ENCODE measurements around the gene ESR2. TPM values are rescaled to one million over a fixed set of nuclear protein-coding genes. Genes with fewer than 3 reads are reported as not detected.

Gene ESR2
- total and polyA plus RNA-seq, 2 of the 8 experiments (the other 6 are each of a cell fraction or from before 2014, with no cell fraction given), result 0.19 to 0.23 TPM

DNA sequence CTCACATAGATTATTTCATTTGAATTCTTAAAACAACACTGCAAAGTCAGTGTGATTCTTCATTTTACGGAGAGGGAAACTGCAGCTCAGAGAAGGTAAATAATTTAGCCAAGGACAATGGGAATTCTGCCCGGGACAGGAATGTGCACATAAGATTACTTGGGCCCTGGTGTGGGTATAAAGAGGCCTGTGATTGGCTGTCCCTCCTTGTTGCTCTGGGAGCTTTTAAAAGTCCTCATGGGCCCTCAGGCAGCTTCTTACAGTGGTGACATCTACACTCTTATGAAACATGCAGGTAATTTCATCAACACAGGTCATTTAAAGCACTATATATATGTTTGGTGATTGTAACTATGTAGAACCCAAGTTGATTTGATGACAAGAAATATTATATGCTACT, 100.3 kb downstream of the ESR2 start:
- DNase-seq (ENCODE audit: low read depth in 1 of 2, low spot score in 2 of 2), result no peak
- no peak overlapping the region for H3K4me2 ChIP-seq (ENCODE audit: insufficient read depth in 1 of 2, low read depth in 2 of 2, low read length in 2 of 2)

More for the DNA sequence above, 100.3 kb downstream of the ESR2 start:
- no peak overlapping the region for H3K9ac ChIP-seq (replicated peaks in 1 of 4; ENCODE audit: extremely low read depth in 1 of 4, low read depth in 3 of 4, low read length in 3 of 4)
- no peak overlapping the region for H3K4me3 ChIP-seq (ENCODE audit: extremely low read depth in 1 of 4, insufficient read depth in 2 of 4, low read depth in 3 of 4, low read length in 4 of 4)
- no peak overlapping the region for H2BK15ac ChIP-seq (ENCODE audit: low read length)
- no peaks in the 10 kb centered on the region for H3K9me3 ChIP-seq (ENCODE audit: insufficient read depth in 2 of 2, low read depth in 1 of 2, low read length in 1 of 2)
- TF ChIP-seq SIX5 (IDR thresholded peaks at IDR 0.05; ENCODE audit: low read depth, low read length) (no peak), CHD1 (IDR thresholded peaks at IDR 0.05; ENCODE audit: low read depth, low read length) (no peak), TCF12 (IDR thresholded peaks at IDR 0.05; ENCODE audit: low read depth, low read length) (no peak), BCL11A (IDR thresholded peaks at IDR 0.05; ENCODE audit: low read depth in 2 of 2, low read length in 2 of 2) (no peak)
- peaks cover 0 to 2% of the 10 kb centered on the region in 2 experiments; a peak in 1 of 4 replicates for H3K79me2 ChIP-seq (ENCODE audit: control insufficient read depth in 1 of 2, insufficient read depth in 2 of 2, low read length in 2 of 2)
- H3K27me3 ChIP-seq (replicated peaks in 1 of 4; ENCODE audit: control insufficient read depth in 3 of 4, extremely low read depth in 1 of 4, insufficient read depth in 3 of 4, low read length in 3 of 4), result no peaks in the 10 kb centered on the region
- H2AFZ ChIP-seq (ENCODE audit: low read length), result no peak overlapping the region
- no peak for FAIRE-seq
- H2BK120ac ChIP-seq (replicated peaks; ENCODE audit: low read depth, low read length), result no peak overlapping the region
- ChIA-PET POLR2A (ENCODE audit: partially characterized antibody) (interaction anchor here (1.4 kb wide), 1 partner anchor 44 kb away, joined by 3 read pairs; no protein-coding TSS in a partner anchor), CTCF (ENCODE audit: partially characterized antibody) (interaction anchor here (0.5 to 0.8 kb wide), 3 partner anchors 13 to 117 kb away, joined by 3 to 5 read pairs (median 3); no protein-coding TSS in a partner anchor)
- no peak overlapping the region for H3K14ac ChIP-seq (ENCODE audit: insufficient read length)
- H2BK5ac ChIP-seq (ENCODE audit: low read depth, low read length), result no peak overlapping the region
- H4K91ac ChIP-seq (replicated peaks; ENCODE audit: insufficient read length, low read length), result no peak overlapping the region
- H3K36me3 ChIP-seq (ENCODE audit: control insufficient read depth in 2 of 4, insufficient read depth in 4 of 4, low read length in 3 of 4), result peaks cover 0 to 21% (median 1%) of the 10 kb centered on the region in 4 experiments; a peak in 6 of 8 replicates
- H2BK12ac ChIP-seq (ENCODE audit: low read depth, low read length), result no peak overlapping the region
- no peak overlapping the region for H3K56ac ChIP-seq (replicated peaks; ENCODE audit: insufficient read length, low read depth, low read length)
- no peaks in the 10 kb centered on the region for H3K79me1 ChIP-seq (ENCODE audit: low read depth, low read length)
- peaks cover 8 to 24% (median 14%) of the 10 kb centered on the region in 4 experiments for H3K4me1 ChIP-seq (replicated peaks in 1 of 4; ENCODE audit: control insufficient read depth in 3 of 4, insufficient read depth in 4 of 4, low read length in 3 of 4)
- H4K5ac ChIP-seq (ENCODE audit: insufficient read length, low read depth, low read length), result no peak overlapping the region
- H3K23me2 ChIP-seq (ENCODE audit: low read depth, low read length), result no peaks in the 10 kb centered on the region
- H3K18ac ChIP-seq (ENCODE audit: extremely low read depth, low read length), result no peak overlapping the region
- H2AK5ac ChIP-seq (ENCODE audit: low read depth, low read length), result no peak overlapping the region
- H4K8ac ChIP-seq (ENCODE audit: extremely low read depth, insufficient read depth, low read length), result no peak overlapping the region
- 78% methylated on average over 2 of the region's 2 CpGs; no CpG with 5 or more reads in 1 of the 2 experiments for WGBS, 2 experiments (ENCODE audit: extremely low coverage in 1 of 2, insufficient coverage in 1 of 2, insufficient read length in 1 of 2, insufficient replicate concordance in 2 of 2, low coverage in 1 of 2, low lambda C conversion rate in 2 of 2, missing lambda C conversion rate in 1 of 2)
- no peak overlapping the region for H3K23ac ChIP-seq (ENCODE audit: insufficient read length)
- H2BK20ac ChIP-seq (ENCODE audit: low read length), result no peak overlapping the region
- no peaks in the 10 kb centered on the region for H4K20me1 ChIP-seq (replicated peaks in 1 of 2; ENCODE audit: control insufficient read depth in 1 of 2, insufficient read depth in 2 of 2, low read length in 2 of 2)
- H3K27ac ChIP-seq (ENCODE audit: low read depth, low read length), result no peak overlapping the region
- H3K4ac ChIP-seq (replicated peaks; ENCODE audit: insufficient read length, low read depth, low read length), result no peak overlapping the region
